OCI-LY1 (cell line): Measurements from ENCODE around the gene EHMT2.

ENCODE experiments used
- H2AFZ ChIP-seq: fragments of 200-600 bp; sonication (generic), shearing (Covaris generic); 2 replicates; pipeline ENCODE4 v1.6.0; 2014; ENCODE audit warnings: antibody characterized with exemption, mild to moderate bottlenecking, low read length
- H3F3A ChIP-seq: fragments of 200-600 bp; sonication (generic), shearing (Covaris generic); 2 replicates; pipeline ENCODE4 v1.6.0; 2014; ENCODE audit warnings: mild to moderate bottlenecking, antibody characterized with exemption, low read length, moderate library complexity; ENCODE audit not compliant: insufficient read depth
- H3K27ac ChIP-seq: fragments of 200-600 bp; sonication (generic); 2 replicates; pipeline ENCODE4 v1.5.1; 2014; ENCODE audit warnings: low read length, mixed run types, mild to moderate bottlenecking, low read depth; ENCODE audit not compliant: poor library complexity, severe bottlenecking
- H3K27me3 ChIP-seq: fragments of 200-600 bp; sonication (generic); 2 replicates; pipeline ENCODE4 v1.6.0; 2014; ENCODE audit warnings: antibody characterized with exemption, mild to moderate bottlenecking, low read length, moderate library complexity; ENCODE audit not compliant: insufficient read depth
- H3K36me3 ChIP-seq: fragments of 200-600 bp; sonication (generic); 2 replicates; pipeline ENCODE4 v1.6.1; 2014; ENCODE audit warnings: mild to moderate bottlenecking, antibody characterized with exemption, low read length, moderate library complexity, mixed read lengths; ENCODE audit not compliant: insufficient read depth
- H3K4me1 ChIP-seq: fragments of 200-600 bp; sonication (generic); 2 replicates; pipeline ENCODE4 v1.5.1; 2014; ENCODE audit warnings: mild to moderate bottlenecking, low read length, moderate library complexity; ENCODE audit not compliant: insufficient read depth, severe bottlenecking
- H3K4me2 ChIP-seq: fragments of 200-600 bp; sonication (generic), shearing (Covaris generic); 2 replicates; pipeline ENCODE4 v1.6.1; 2014; ENCODE audit warnings: low read length
- H3K4me3 ChIP-seq: fragments of 200-600 bp; sonication (generic); 2 replicates; pipeline ENCODE4 v1.5.1; 2014; ENCODE audit warnings: low read length, low read depth, mild to moderate bottlenecking, mixed read lengths; ENCODE audit not compliant: poor library complexity, severe bottlenecking
- H3K79me2 ChIP-seq: fragments of 200-600 bp; shearing (Covaris generic); 2 replicates; pipeline ENCODE4 v1.6.1; 2016; ENCODE audit warnings: mixed run types, low read length, mixed read lengths; ENCODE audit not compliant: insufficient read depth
- H3K9ac ChIP-seq: fragments of 200-600 bp; sonication (generic), shearing (Covaris generic); 2 replicates; pipeline ENCODE4 v1.6.1; 2014; ENCODE audit warnings: mild to moderate bottlenecking, low read length, mixed read lengths
- H3K9me2 ChIP-seq: fragments of 200-600 bp; sonication (generic), shearing (Covaris generic); 2 replicates; pipeline ENCODE4 v1.6.1; 2014; ENCODE audit warnings: low read depth, mild to moderate bottlenecking, low read length, mixed read lengths
- H3K9me3 ChIP-seq: fragments of 200-600 bp; shearing (Covaris generic); 2 replicates; pipeline ENCODE4 v1.6.1; 2014; ENCODE audit warnings: low read length, mixed read lengths
- H4K20me1 ChIP-seq: fragments of 200-600 bp; sonication (generic), shearing (Covaris generic); 2 replicates; pipeline ENCODE4 v1.6.0; 2016; ENCODE audit warnings: mild to moderate bottlenecking, low read length; ENCODE audit not compliant: insufficient read depth
- EZH2 ChIP-seq: fragments of 200-600 bp; sonication (generic), shearing (Covaris generic); IDR thresholded peaks from 2 replicates; pipeline ENCODE4 v1.8.0; 2017; ENCODE audit warnings: borderline replicate concordance, mixed run types, mild to moderate bottlenecking, antibody characterized with exemption, low read length, moderate library complexity, mixed read lengths
- TF ChIP-seq, protein P1 (sequence below): fragments of 200-600 bp; sonication (generic), shearing (Covaris generic); IDR thresholded peaks from 2 replicates; pipeline ENCODE4 v1.5.1; 2017; ENCODE audit warnings: mild to moderate bottlenecking, antibody characterized with exemption, low read length, moderate library complexity, mixed read lengths

EHMT2 gene

DNA sequence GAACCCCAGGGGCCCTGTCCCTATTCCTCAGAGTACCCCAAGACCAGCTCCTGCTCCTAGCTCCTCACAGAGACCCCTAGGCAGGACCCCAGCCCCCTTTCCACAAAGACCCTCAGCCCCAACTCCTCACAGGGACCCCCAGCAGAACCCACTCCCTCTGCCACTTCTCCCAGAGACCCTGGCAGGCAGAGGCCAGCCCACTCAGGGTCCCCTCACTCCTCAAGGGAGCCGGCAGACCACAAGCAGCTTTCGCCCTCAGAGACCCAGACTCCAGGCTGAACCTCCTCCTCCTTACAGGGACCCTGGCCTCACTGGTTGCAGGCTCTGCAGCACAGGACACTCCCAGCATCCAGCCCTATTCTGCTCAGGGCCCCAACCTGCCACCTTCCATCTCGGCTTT lies 19.3 kb downstream of the EHMT2 start:
- H3K4me3 ChIP-seq, result no peak overlapping the region
- H3K4me1 ChIP-seq, result no peaks in the 10 kb centered on the region
- no peaks in the 10 kb centered on the region for H4K20me1 ChIP-seq
- no peak overlapping the region for H3K4me2 ChIP-seq
- H3F3A ChIP-seq, result no peaks in the 10 kb centered on the region
- H2AFZ ChIP-seq, result no peak overlapping the region
- TF ChIP-seq, protein P1, sequence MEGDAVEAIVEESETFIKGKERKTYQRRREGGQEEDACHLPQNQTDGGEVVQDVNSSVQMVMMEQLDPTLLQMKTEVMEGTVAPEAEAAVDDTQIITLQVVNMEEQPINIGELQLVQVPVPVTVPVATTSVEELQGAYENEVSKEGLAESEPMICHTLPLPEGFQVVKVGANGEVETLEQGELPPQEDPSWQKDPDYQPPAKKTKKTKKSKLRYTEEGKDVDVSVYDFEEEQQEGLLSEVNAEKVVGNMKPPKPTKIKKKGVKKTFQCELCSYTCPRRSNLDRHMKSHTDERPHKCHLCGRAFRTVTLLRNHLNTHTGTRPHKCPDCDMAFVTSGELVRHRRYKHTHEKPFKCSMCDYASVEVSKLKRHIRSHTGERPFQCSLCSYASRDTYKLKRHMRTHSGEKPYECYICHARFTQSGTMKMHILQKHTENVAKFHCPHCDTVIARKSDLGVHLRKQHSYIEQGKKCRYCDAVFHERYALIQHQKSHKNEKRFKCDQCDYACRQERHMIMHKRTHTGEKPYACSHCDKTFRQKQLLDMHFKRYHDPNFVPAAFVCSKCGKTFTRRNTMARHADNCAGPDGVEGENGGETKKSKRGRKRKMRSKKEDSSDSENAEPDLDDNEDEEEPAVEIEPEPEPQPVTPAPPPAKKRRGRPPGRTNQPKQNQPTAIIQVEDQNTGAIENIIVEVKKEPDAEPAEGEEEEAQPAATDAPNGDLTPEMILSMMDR, result no peak
- no peak for TF ChIP-seq EZH2
- H3K27ac ChIP-seq, result no peak overlapping the region
- H3K36me3 ChIP-seq, result peaks cover 35% of the 10 kb centered on the region
- H3K9me2 ChIP-seq, result no peaks in the 10 kb centered on the region
- no peaks in the 10 kb centered on the region for H3K79me2 ChIP-seq
- no peaks in the 10 kb centered on the region for H3K9me3 ChIP-seq
- H3K27me3 ChIP-seq, result no peaks in the 10 kb centered on the region
- H3K9ac ChIP-seq, result no peak overlapping the region

DNA sequence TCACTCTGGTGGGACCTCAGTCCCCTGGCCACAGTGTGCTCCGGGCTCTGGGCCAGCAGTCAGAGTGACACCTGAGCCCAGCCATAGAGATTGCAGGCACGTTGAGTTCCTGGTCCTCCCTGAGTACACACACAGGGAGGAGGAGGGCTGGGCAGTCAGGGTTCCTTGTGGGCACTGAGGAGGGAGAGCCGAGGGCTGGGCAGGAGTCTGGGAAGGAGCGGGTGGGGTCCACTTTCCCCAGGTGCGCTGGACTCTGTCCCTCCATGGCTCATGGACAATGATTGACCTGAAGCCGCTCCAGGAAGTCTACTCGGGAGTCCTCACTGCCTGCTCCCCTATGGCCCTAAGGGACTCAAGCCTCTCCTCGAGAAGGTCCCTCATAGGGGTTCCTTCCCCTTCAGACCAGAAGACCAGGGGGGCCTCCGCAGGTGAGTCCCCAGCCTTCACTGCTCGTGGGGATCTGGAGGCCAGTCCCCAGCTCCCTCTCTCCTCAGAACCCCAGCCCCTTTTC lies 19.8 kb downstream of the EHMT2 start:
- Histone ChIP-seq H3K27me3 (no peaks in the 10 kb centered on the region), H3F3A (no peaks in the 10 kb centered on the region), H3K27ac (no peak overlapping the region), H3K36me3 (peaks cover 30% of the 10 kb centered on the region), H2AFZ (no peak overlapping the region), H3K4me3 (no peak overlapping the region), H4K20me1 (no peaks in the 10 kb centered on the region), H3K9me2 (no peaks in the 10 kb centered on the region), H3K4me2 (no peak overlapping the region), H3K9me3 (no peaks in the 10 kb centered on the region), H3K9ac (no peak overlapping the region), H3K79me2 (no peaks in the 10 kb centered on the region), H3K4me1 (no peaks in the 10 kb centered on the region)
- TF ChIP-seq, protein P1, result no peak
- TF ChIP-seq EZH2, result no peak

DNA sequence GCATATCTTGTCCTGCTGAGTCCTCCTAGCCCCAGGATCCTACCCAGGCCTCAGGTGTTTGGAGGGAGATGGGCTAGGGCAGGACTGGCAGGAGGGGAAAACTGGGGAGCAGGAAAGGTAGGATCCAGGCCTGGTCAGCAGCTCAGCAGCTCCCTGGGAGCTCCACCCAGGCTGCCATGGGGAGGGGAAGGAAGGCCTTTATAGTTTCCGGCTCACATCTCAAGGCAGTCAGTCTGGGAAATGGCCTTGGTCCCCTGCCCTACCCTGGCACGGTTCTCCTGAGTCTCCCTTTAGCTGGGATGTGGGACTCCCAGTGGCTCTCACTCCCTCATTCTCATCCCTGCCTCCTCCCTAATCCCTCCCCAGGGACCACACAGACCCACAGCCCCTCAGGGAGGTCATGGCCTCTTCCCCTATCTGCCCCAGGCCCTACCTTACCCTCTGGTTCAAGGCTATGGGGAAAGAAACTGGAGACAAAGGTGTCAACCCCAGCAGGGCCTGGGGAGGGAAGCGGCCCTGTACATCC lies 20.3 kb downstream of the EHMT2 start:
- H2AFZ ChIP-seq, result no peak overlapping the region
- H3K9ac ChIP-seq, result no peak overlapping the region
- no peaks in the 10 kb centered on the region for H4K20me1 ChIP-seq
- H3K79me2 ChIP-seq, result no peaks in the 10 kb centered on the region
- H3K27ac ChIP-seq, result no peak overlapping the region
- H3K36me3 ChIP-seq, result peaks cover 25% of the 10 kb centered on the region
- TF ChIP-seq EZH2, result no peak
- TF ChIP-seq, protein P1, result no peak
- no peak overlapping the region for H3K4me3 ChIP-seq
- H3K9me3 ChIP-seq, result no peaks in the 10 kb centered on the region
- no peaks in the 10 kb centered on the region for H3F3A ChIP-seq
- no peaks in the 10 kb centered on the region for H3K4me1 ChIP-seq
- H3K9me2 ChIP-seq, result no peaks in the 10 kb centered on the region
- no peak overlapping the region for H3K4me2 ChIP-seq
- H3K27me3 ChIP-seq, result no peaks in the 10 kb centered on the region
